DOHH2 (cell line): ENCODE measurements around the gene C6orf89.
A peak's percentile ranks its signal among the peaks of the same experiment; 100 is the strongest.

Source experiments
- H3F3A ChIP-seq: fragments of 200-600 bp; sonication (generic), shearing (Covaris generic); 2 replicates; pipeline ENCODE4 v1.6.0; 2016; ENCODE audit warnings: antibody characterized with exemption, mild to moderate bottlenecking; ENCODE audit not compliant: control insufficient read depth, insufficient read depth
- H3K27ac ChIP-seq: fragments of 200-600 bp; sonication (generic); 2 replicates; pipeline ENCODE4 v1.5.1; 2014; ENCODE audit warnings: low read depth, mild to moderate bottlenecking, low read length, moderate library complexity
- H3K27me3 ChIP-seq: fragments of 200-600 bp; sonication (generic); 2 replicates; pipeline ENCODE4 v1.6.1; 2014; ENCODE audit warnings: mild to moderate bottlenecking, low read length, mixed read lengths; ENCODE audit not compliant: control insufficient read depth
- H3K36me3 ChIP-seq: fragments of 200-600 bp; sonication (generic); 2 replicates; pipeline ENCODE4 v1.6.1; 2014; ENCODE audit warnings: mild to moderate bottlenecking, low read length, moderate library complexity, mixed read lengths; ENCODE audit not compliant: control insufficient read depth
- H3K4me1 ChIP-seq: fragments of 200-600 bp; sonication (generic); 2 replicates; pipeline ENCODE4 v1.6.1; 2014; ENCODE audit warnings: mild to moderate bottlenecking, low read length, mixed read lengths; ENCODE audit not compliant: control insufficient read depth
- H3K4me2 ChIP-seq: fragments of 200-600 bp; sonication (generic); 2 replicates; pipeline ENCODE4 v1.6.0; 2014; ENCODE audit warnings: mild to moderate bottlenecking, low read length, moderate library complexity
- H3K4me3 ChIP-seq: fragments of 200-600 bp; sonication (generic); 2 replicates; pipeline ENCODE4 v1.5.1; 2014; ENCODE audit warnings: mild to moderate bottlenecking, low read length, mixed read lengths
- H3K79me2 ChIP-seq: fragments of 200-600 bp; sonication (generic); 2 replicates; pipeline ENCODE4 v1.6.1; 2014; ENCODE audit warnings: mild to moderate bottlenecking, low read length, mixed read lengths; ENCODE audit not compliant: control insufficient read depth
- H3K9me2 ChIP-seq: fragments of 200-600 bp; sonication (generic); replicated peaks from 2 replicates; pipeline ENCODE4 v1.6.1; 2014; ENCODE audit warnings: mild to moderate bottlenecking, low read length, mixed read lengths; ENCODE audit not compliant: control insufficient read depth
- H3K9me3 ChIP-seq: fragments of 200-600 bp; sonication (generic); 2 replicates; pipeline ENCODE4 v1.6.1; 2014; ENCODE audit warnings: antibody characterized with exemption, low read length, mixed read lengths; ENCODE audit not compliant: control insufficient read depth, insufficient read depth
- H4K20me1 ChIP-seq: fragments of 200-600 bp; sonication (generic); 2 replicates; pipeline ENCODE4 v1.6.0; 2014; ENCODE audit warnings: low read depth, mild to moderate bottlenecking, antibody characterized with exemption, low read length, moderate library complexity; ENCODE audit not compliant: control insufficient read depth, insufficient read depth
- EZH2phosphoT487 ChIP-seq: fragments of 200-600 bp; sonication (generic); IDR thresholded peaks from 2 replicates; pipeline ENCODE4 v1.6.1; 2017; ENCODE audit warnings: borderline replicate concordance, mild to moderate bottlenecking, antibody characterized with exemption, low read length, moderate library complexity, mixed read lengths
- TF ChIP-seq, protein P1 (sequence below): fragments of 200-600 bp; sonication (generic); IDR thresholded peaks from one replicate; pipeline ENCODE4 v1.5.1; 2014; ENCODE audit warnings: antibody characterized with exemption, mild to moderate bottlenecking, low read depth, low read length; ENCODE audit not compliant: poor library complexity, severe bottlenecking

C6orf89 gene

DNA sequence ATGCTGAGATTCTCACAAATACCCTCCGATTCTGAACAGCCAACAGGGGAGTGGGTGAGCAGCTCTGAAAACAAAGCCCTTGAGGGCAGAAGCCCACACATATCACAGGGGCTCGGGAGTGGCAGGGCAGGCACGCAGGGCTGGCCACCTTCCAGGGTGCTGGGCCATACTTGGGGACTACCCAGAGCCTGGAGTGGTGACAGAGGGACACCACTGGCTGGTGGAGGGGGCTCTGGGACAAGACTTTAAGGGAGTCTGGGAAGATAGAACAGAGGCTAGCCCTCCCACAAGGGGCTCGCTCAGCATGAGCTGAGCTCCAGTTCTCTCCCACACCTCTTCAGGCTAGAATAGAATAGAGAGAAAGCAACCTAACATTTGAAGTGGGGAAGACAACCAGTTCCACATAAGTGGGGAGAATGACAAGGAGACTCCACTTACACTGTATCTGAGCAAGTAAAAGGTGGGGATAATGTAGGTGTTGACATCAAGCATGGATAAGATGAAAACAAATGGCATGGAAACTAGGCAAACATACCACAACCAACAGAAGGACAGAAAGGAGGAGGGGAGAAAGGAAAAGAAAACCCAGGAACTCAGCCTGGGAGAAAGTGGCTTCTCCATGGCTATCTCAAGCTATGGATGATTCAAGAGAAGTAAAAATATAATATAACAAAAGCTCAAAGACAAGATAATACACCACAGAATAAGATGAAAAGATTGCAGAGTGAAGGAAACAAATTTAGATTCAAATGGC is 18.1 kb upstream of the C6orf89 start:
- Histone ChIP-seq H3K9me3 (no peaks in the 10 kb centered on the region), H3K27me3 (no peaks in the 10 kb centered on the region), H3K79me2 (peaks cover 97% of the 10 kb centered on the region), H3K4me1 (peaks cover 19% of the 10 kb centered on the region), H3K27ac (no peak overlapping the region), H3K4me2 (no peak overlapping the region), H4K20me1 (peaks cover 3% of the 10 kb centered on the region; the same call in 1 of the 2 replicates), H3K4me3 (no peak overlapping the region), H3K36me3 (peaks cover 91% of the 10 kb centered on the region), H3K9me2 (no peaks in the 10 kb centered on the region), H3F3A (no peaks in the 10 kb centered on the region)
- TF ChIP-seq EZH2phosphoT487, result no peak
- TF ChIP-seq, protein P1, sequence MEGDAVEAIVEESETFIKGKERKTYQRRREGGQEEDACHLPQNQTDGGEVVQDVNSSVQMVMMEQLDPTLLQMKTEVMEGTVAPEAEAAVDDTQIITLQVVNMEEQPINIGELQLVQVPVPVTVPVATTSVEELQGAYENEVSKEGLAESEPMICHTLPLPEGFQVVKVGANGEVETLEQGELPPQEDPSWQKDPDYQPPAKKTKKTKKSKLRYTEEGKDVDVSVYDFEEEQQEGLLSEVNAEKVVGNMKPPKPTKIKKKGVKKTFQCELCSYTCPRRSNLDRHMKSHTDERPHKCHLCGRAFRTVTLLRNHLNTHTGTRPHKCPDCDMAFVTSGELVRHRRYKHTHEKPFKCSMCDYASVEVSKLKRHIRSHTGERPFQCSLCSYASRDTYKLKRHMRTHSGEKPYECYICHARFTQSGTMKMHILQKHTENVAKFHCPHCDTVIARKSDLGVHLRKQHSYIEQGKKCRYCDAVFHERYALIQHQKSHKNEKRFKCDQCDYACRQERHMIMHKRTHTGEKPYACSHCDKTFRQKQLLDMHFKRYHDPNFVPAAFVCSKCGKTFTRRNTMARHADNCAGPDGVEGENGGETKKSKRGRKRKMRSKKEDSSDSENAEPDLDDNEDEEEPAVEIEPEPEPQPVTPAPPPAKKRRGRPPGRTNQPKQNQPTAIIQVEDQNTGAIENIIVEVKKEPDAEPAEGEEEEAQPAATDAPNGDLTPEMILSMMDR, result no peak

DNA sequence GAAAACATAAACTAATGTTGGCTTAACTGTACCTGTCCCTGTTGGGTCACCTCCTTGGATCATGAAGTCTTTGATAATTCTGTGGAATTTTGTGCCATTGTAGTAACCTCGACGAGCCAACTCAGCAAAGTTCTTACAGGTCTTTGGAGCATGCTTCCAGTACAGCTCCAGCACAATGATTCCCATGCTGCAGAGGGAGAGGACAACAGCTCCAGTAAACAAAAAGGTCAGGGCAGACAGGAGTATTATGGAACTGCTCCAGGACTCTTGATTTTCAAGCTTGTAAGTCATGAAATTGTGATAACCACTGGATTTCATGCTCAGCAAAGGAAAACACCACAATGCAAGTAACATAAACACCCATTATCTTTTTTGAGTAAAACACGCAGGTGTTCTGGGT is 14.1 kb upstream of the C6orf89 start:
- Histone ChIP-seq H3K79me2 (peaks cover 76% of the 10 kb centered on the region), H4K20me1 (peaks cover 3% of the 10 kb centered on the region; the same call in 1 of the 2 replicates), H3K9me2 (no peaks in the 10 kb centered on the region), H3K36me3 (peaks cover 60% of the 10 kb centered on the region), H3K4me1 (peaks cover 29% of the 10 kb centered on the region), H3K4me3 (no peak overlapping the region), H3K27ac (no peak overlapping the region), H3K9me3 (no peaks in the 10 kb centered on the region), H3K4me2 (no peak overlapping the region), H3F3A (no peaks in the 10 kb centered on the region), H3K27me3 (no peaks in the 10 kb centered on the region)
- TF ChIP-seq EZH2phosphoT487, result no peak
- TF ChIP-seq, protein P1, result no peak

DNA sequence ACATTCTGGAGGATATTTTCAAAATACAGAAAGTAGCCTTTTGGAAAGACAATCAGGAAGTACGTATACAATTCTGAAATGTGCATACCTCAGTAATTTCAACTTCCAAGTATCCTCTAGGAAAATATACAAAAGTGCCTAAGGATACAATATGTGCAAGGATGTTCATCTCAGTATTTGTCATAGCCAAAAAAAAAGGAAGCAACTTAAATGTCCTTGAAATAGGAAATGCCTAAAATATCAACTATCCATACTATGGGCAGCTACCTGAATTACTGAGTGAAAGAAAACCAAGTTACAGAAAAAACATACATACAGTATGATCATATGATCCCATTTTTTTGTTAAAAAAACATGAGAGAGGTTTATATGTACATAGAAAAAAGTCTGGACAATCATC is 12.6 kb upstream of the C6orf89 start:
- peaks cover 46% of the 10 kb centered on the region for H3K36me3 ChIP-seq
- H3K4me2 ChIP-seq, result peak overlapping the region; percentile 70
- no peaks in the 10 kb centered on the region for H3K27me3 ChIP-seq
- no peak overlapping the region for H3K27ac ChIP-seq
- peak overlapping the region; percentile 86 for H3K4me3 ChIP-seq
- no peaks in the 10 kb centered on the region for H4K20me1 ChIP-seq
- H3K9me3 ChIP-seq, result no peaks in the 10 kb centered on the region
- no peaks in the 10 kb centered on the region for H3F3A ChIP-seq
- TF ChIP-seq, protein P1, result no peak
- TF ChIP-seq EZH2phosphoT487, result no peak
- peaks cover 27% of the 10 kb centered on the region for H3K4me1 ChIP-seq
- H3K9me2 ChIP-seq, result no peaks in the 10 kb centered on the region
- peaks cover 62% of the 10 kb centered on the region for H3K79me2 ChIP-seq
